HEK293 (cell line): Measurements from ENCODE around the gene MTMR12.

Source experiments
- CTCF ChIA-PET: fragments of 350-600 bp; formaldehyde crosslinking; extraction: SDS; loops from one replicate; lab custom pipeline; 2021; ENCODE audit warnings: antibody characterized with exemption; lab: Yijun Ruan, JAX
- POLR2A ChIA-PET: fragments of 300-600 bp; formaldehyde crosslinking; extraction: SDS; loops from one replicate; lab custom pipeline; 2020; ENCODE audit warnings: antibody characterized with exemption, inconsistent platforms; lab: Yijun Ruan, JAX
- H3K27ac ChIP-seq: fragments of 200-500 bp; sonication (Bioruptor generic); 2 replicates; pipeline ENCODE4 v1.5.1; 2014; ENCODE audit warnings: low read depth, low read length, control low read depth, inconsistent platforms; ENCODE audit errors: extremely low read depth
- H3K36me3 ChIP-seq, 2 experiments: fragments of 200-500 bp in 1 of 2; sonication (Bioruptor generic) in 1 of 2; 1 replicate in 1 of 2; 2 replicates in 1 of 2; pipeline ENCODE4 v1.5.1; 2014 to 2017; ENCODE audit warnings: inconsistent platforms in 2 of 2, low read length in 2 of 2; ENCODE audit not compliant: control insufficient read depth in 2 of 2, insufficient read depth in 1 of 2
- H3K4me1 ChIP-seq: fragments of 200-500 bp; sonication (Bioruptor generic); 2 replicates; pipeline ENCODE4 v1.5.1; 2014; ENCODE audit warnings: mild to moderate bottlenecking, low read length, inconsistent platforms; ENCODE audit not compliant: control insufficient read depth, insufficient read depth
- H3K4me3 ChIP-seq: 2 replicates; pipeline ENCODE4 v1.5.1; 2011; ENCODE audit warnings: low read depth, mild to moderate bottlenecking, control low read depth, low read length, moderate library complexity
- H3K9me3 ChIP-seq: fragments of 200-500 bp; sonication (Bioruptor generic); 2 replicates; pipeline ENCODE4 v1.5.1; 2014; ENCODE audit warnings: low read depth, low read length, inconsistent platforms; ENCODE audit not compliant: control insufficient read depth, insufficient read depth
- BCL6B ChIP-seq: fragments of 450-650 bp; formaldehyde crosslinking; IDR thresholded peaks from 2 replicates; pipeline ENCODE4 v1.5.1; 2017; ENCODE audit warnings: missing biosample characterization, missing genetic modification characterization
- CTCF ChIP-seq: fragments of 450-650 bp; formaldehyde crosslinking; IDR thresholded peaks from 2 replicates; pipeline ENCODE4 v1.5.1; 2016; ENCODE audit warnings: missing biosample characterization, missing genetic modification characterization
- GLI4 ChIP-seq: fragments of 450-650 bp; formaldehyde crosslinking; IDR thresholded peaks from 2 replicates; pipeline ENCODE4 v1.5.1; 2016; ENCODE audit warnings: missing biosample characterization, missing genetic modification characterization
- KLF17 ChIP-seq: fragments of 450-650 bp; formaldehyde crosslinking; IDR thresholded peaks from 2 replicates; pipeline ENCODE4 v1.5.1; 2016; ENCODE audit warnings: missing biosample characterization, missing genetic modification characterization
- KLF8 ChIP-seq: fragments of 450-650 bp; formaldehyde crosslinking; IDR thresholded peaks from 2 replicates; pipeline ENCODE4 v1.5.1; 2016; ENCODE audit warnings: missing biosample characterization, missing genetic modification characterization
- KLF9 ChIP-seq: fragments of 450-650 bp; formaldehyde crosslinking; IDR thresholded peaks from 2 replicates; pipeline ENCODE4 v1.5.1; 2016; ENCODE audit warnings: missing biosample characterization, missing genetic modification characterization, low read depth
- MEIS1 ChIP-seq: sonication (generic); formaldehyde crosslinking; IDR thresholded peaks from 2 replicates; pipeline ENCODE4 v1.8.1; 2022; ENCODE audit warnings: missing genetic modification reagents, mild to moderate bottlenecking, borderline replicate concordance
- MYNN ChIP-seq: fragments of 450-650 bp; formaldehyde crosslinking; IDR thresholded peaks from 2 replicates; pipeline ENCODE4 v1.5.1; 2016; ENCODE audit warnings: missing biosample characterization, missing genetic modification characterization, borderline replicate concordance
- OVOL3 ChIP-seq: fragments of 450-650 bp; formaldehyde crosslinking; IDR thresholded peaks from 2 replicates; pipeline ENCODE4 v1.5.1; 2016; ENCODE audit warnings: missing biosample characterization, missing genetic modification characterization
- PRDM10 ChIP-seq: fragments of 450-650 bp; formaldehyde crosslinking; IDR thresholded peaks from 2 replicates; pipeline ENCODE4 v1.5.1; 2016; ENCODE audit warnings: missing biosample characterization, missing genetic modification characterization
- SCRT2 ChIP-seq: fragments of 450-650 bp; formaldehyde crosslinking; IDR thresholded peaks from 2 replicates; pipeline ENCODE4 v1.5.1; 2016; ENCODE audit warnings: missing biosample characterization, missing genetic modification characterization
- YY2 ChIP-seq: fragments of 450-650 bp; formaldehyde crosslinking; IDR thresholded peaks from 2 replicates; pipeline ENCODE4 v1.5.1; 2016; ENCODE audit warnings: missing biosample characterization, missing genetic modification characterization
- ZBTB11 ChIP-seq: fragments of 450-650 bp; formaldehyde crosslinking; conservative IDR thresholded peaks from 2 replicates; pipeline ENCODE4 v1.5.1; 2016; ENCODE audit warnings: low read depth, missing biosample characterization, missing genetic modification characterization
- ZBTB17 ChIP-seq: fragments of 450-650 bp; formaldehyde crosslinking; IDR thresholded peaks from 2 replicates; pipeline ENCODE4 v1.5.1; 2016; ENCODE audit warnings: missing biosample characterization, missing genetic modification characterization
- ZNF112 ChIP-seq: fragments of 450-650 bp; formaldehyde crosslinking; IDR thresholded peaks from 2 replicates; pipeline ENCODE4 v1.5.0; 2017; ENCODE audit warnings: missing biosample characterization, missing genetic modification characterization
- ZNF121 ChIP-seq: fragments of 450-650 bp; formaldehyde crosslinking; IDR thresholded peaks from 2 replicates; pipeline ENCODE4 v1.5.1; 2016; ENCODE audit warnings: missing biosample characterization, missing genetic modification characterization
- ZNF157 ChIP-seq: fragments of 450-650 bp; formaldehyde crosslinking; IDR thresholded peaks from 2 replicates; pipeline ENCODE4 v1.5.1; 2016; ENCODE audit warnings: missing biosample characterization, missing genetic modification characterization
- ZNF311 ChIP-seq: fragments of 450-650 bp; formaldehyde crosslinking; IDR thresholded peaks from 2 replicates; pipeline ENCODE4 v1.5.1; 2017; ENCODE audit warnings: missing biosample characterization, missing genetic modification characterization, borderline replicate concordance
- ZNF600 ChIP-seq: fragments of 450-650 bp; formaldehyde crosslinking; IDR thresholded peaks from 2 replicates; pipeline ENCODE4 v1.5.1; 2016; ENCODE audit warnings: missing biosample characterization, missing genetic modification characterization
- ZNF621 ChIP-seq: fragments of 450-650 bp; formaldehyde crosslinking; IDR thresholded peaks from 2 replicates; pipeline ENCODE4 v1.5.1; 2017; ENCODE audit warnings: missing biosample characterization, missing genetic modification characterization
- ZNF654 ChIP-seq: fragments of 450-650 bp; formaldehyde crosslinking; IDR thresholded peaks from 2 replicates; pipeline ENCODE4 v1.5.1; 2016; ENCODE audit warnings: low read depth, missing biosample characterization, missing genetic modification characterization
- ZNF692 ChIP-seq: fragments of 450-650 bp; formaldehyde crosslinking; IDR thresholded peaks from 2 replicates; pipeline ENCODE4 v1.5.1; 2016; ENCODE audit warnings: missing biosample characterization, missing genetic modification characterization
- ZNF701 ChIP-seq: fragments of 450-650 bp; formaldehyde crosslinking; IDR thresholded peaks from 2 replicates; pipeline ENCODE4 v1.5.1; 2016; ENCODE audit warnings: missing biosample characterization, missing genetic modification characterization
- ZNF768 ChIP-seq: fragments of 450-650 bp; formaldehyde crosslinking; IDR thresholded peaks from 2 replicates; pipeline ENCODE4 v1.5.1; 2018; ENCODE audit warnings: missing biosample characterization, mild to moderate bottlenecking, missing genetic modification characterization
- ZNF792 ChIP-seq: fragments of 450-650 bp; formaldehyde crosslinking; IDR thresholded peaks from 2 replicates; pipeline ENCODE4 v1.5.1; 2016; ENCODE audit warnings: missing biosample characterization, missing genetic modification characterization

MTMR12 gene

GRCh38 chr5:32312595-32313332 lies at the start of gene MTMR12:
Gene MTMR12 (minus strand): TSS chr5:32312939. CDS start chr5:32312838, 101 bp downstream.
- H3K27ac ChIP-seq: peak within 1 kb of the TSS; percentile 80
- ChIA-PET CTCF (interaction anchor here (0.7 kb wide), 1 partner anchor 31 kb away, joined by 3 read pairs; no protein-coding TSS in a partner anchor), POLR2A (interaction anchor here (2.4 kb wide), 1 partner anchor 139 kb away, joined by 11 read pairs; the partner anchor contains the start of gene GOLPH3)
- H3K36me3 ChIP-seq: no peaks in the 10 kb centered on the region
- H3K4me3 ChIP-seq: peak within 1 kb of the TSS; percentile 94
- peaks cover 8% of the 10 kb centered on the region; the same call in 1 of the 2 replicates for H3K4me1 ChIP-seq
- no peaks in the 10 kb centered on the region for H3K9me3 ChIP-seq
- TF ChIP-seq CTCF (tag by site-specific recombination) (0 out of 2 replicates have a peak, but pooled peaks have one; percentile 5), SCRT2 (no peak), PRDM10 (tag by site-specific recombination) (no peak), KLF17 (tag by site-specific recombination) (no peak), ZNF654 (tag by site-specific recombination) (no peak), ZNF792 (tag by site-specific recombination) (no peak), OVOL3 (tag by site-specific recombination) (no peak), MEIS1 (CRISPR knock-in tag) (no peak), ZBTB17 (tag by site-specific recombination) (no peak), BCL6B (no peak), ZNF692 (tag by site-specific recombination) (no peak), ZNF621 (tag by site-specific recombination) (no peak), ZBTB11 (tag by site-specific recombination) (no peak), GLI4 (tag by site-specific recombination) (no peak), MYNN (tag by site-specific recombination) (no peak), ZNF157 (tag by site-specific recombination) (no peak), ZNF121 (tag by site-specific recombination) (no peak), ZNF701 (tag by site-specific recombination) (no peak), ZNF311 (no peak), ZNF768 (tag by site-specific recombination) (no peak), ZNF600 (tag by site-specific recombination) (no peak), KLF8 (tag by site-specific recombination) (peak; percentile 36; the same call in 1 of the 2 replicates), YY2 (tag by site-specific recombination) (no peak), ZNF112 (tag by site-specific recombination) (no peak), KLF9 (tag by site-specific recombination) (peak; percentile 93)
